HG03558 (cell line): ENCODE measurements around the gene SUGCT.

Experiments used
- ATAC-seq: cut with Tn5 transposase; IDR thresholded peaks from one replicate; pipeline ENCODE4 v1.9.1; 2021; ENCODE audit warnings: moderate number of reproducible peaks; ENCODE audit not compliant: unreplicated experiment; ENCODE audit errors: extremely low read depth

SUGCT gene

GRCh38 chr7:40739257-40739656, 604.5 kb downstream of the SUGCT start:
- no peak for ATAC-seq

GRCh38 chr7:40742270-40742669, 607.5 kb downstream of the SUGCT start:
- ATAC-seq: no peak

- no peak for ATAC-seq
Measured at GRCh38 chr7:40746841-40747556, 612.2 kb downstream of the SUGCT start.

GRCh38 chr7:40747856-40748255, 613.1 kb downstream of the SUGCT start:
- ATAC-seq: no peak

- ATAC-seq: no peak
Measured at GRCh38 chr7:40749877-40750276, 615.1 kb downstream of the SUGCT start.

- no peak for ATAC-seq
Measured at GRCh38 chr7:40753455-40753854, 618.6 kb downstream of the SUGCT start.

- ATAC-seq: no peak
Measured at GRCh38 chr7:40755438-40755837, 620.6 kb downstream of the SUGCT start.

- no peak for ATAC-seq
Measured at GRCh38 chr7:40757109-40757508, 622.3 kb downstream of the SUGCT start.

GRCh38 chr7:40758590-40758989, 623.8 kb downstream of the SUGCT start:
- ATAC-seq: no peak

GRCh38 chr7:40760293-40760964, 625.6 kb downstream of the SUGCT start:
- ATAC-seq: no peak

GRCh38 chr7:40760987-40761386, 626.2 kb downstream of the SUGCT start:
- no peak for ATAC-seq

- no peak for ATAC-seq
Measured at GRCh38 chr7:40761762-40762560, 627.2 kb downstream of the SUGCT start.

- ATAC-seq: no peak
Measured at GRCh38 chr7:40763319-40764287, 628.8 kb downstream of the SUGCT start.

- ATAC-seq: no peak
Measured at GRCh38 chr7:40765639-40766038, 630.8 kb downstream of the SUGCT start.

- ATAC-seq: no peak
Measured at GRCh38 chr7:40772096-40772495, 637.3 kb downstream of the SUGCT start.

GRCh38 chr7:40773656-40774055, 638.9 kb downstream of the SUGCT start:
- no peak for ATAC-seq

- ATAC-seq: no peak
Measured at GRCh38 chr7:40775877-40776276, 641.1 kb downstream of the SUGCT start.

GRCh38 chr7:40777730-40778312, 643.0 kb downstream of the SUGCT start:
- ATAC-seq: no peak

- no peak for ATAC-seq
Measured at GRCh38 chr7:40780460-40780859, 645.7 kb downstream of the SUGCT start.

GRCh38 chr7:40782836-40783235, 648.0 kb downstream of the SUGCT start:
- no peak for ATAC-seq
